Astrocyte of the spinal cord (primary cell): Measurements from ENCODE around the gene TBX10.

ENCODE experiments used
- DNase-seq: peaks from one replicate; pipeline ENCODE4 v3.0.0; 2011; ENCODE audit warnings: low read depth, low spot score
- H3K4me3 ChIP-seq: 2 replicates; pipeline ENCODE4 v1.5.1; 2011; ENCODE audit warnings: low read depth, mild to moderate bottlenecking, low read length, moderate library complexity
- CTCF ChIP-seq: IDR thresholded peaks from 2 replicates; pipeline ENCODE4 v1.5.1; 2012; ENCODE audit warnings: low read depth, mild to moderate bottlenecking, low read length, inconsistent platforms
- in situ Hi-C: cut with HindIII; loops from 2 replicates; pipeline ENCODE4 v1.10.0; 2017; ENCODE audit warnings: low sequenced_read_pairs

Gene TBX10

GRCh38 chr11:67609316-67609715 is 30.2 kb downstream of the TBX10 start:
- in situ Hi-C loops = no loop called here
- no peak for DNase-seq
- no peak for TF ChIP-seq CTCF
- no peak overlapping the region for H3K4me3 ChIP-seq

- in situ Hi-C loops = no loop called here
- H3K4me3 ChIP-seq = no peak overlapping the region
- DNase-seq = no peak
- no peak for TF ChIP-seq CTCF
These were observed 31.1 kb downstream of the TBX10 start for GRCh38 chr11:67608486-67608885.

- DNase-seq = no peak
- peak overlapping the region; percentile 97 for H3K4me3 ChIP-seq
- in situ Hi-C loops = no loop called here
- no peak for TF ChIP-seq CTCF
These were observed 32.1 kb downstream of the TBX10 start for GRCh38 chr11:67607507-67607906.

DNA sequence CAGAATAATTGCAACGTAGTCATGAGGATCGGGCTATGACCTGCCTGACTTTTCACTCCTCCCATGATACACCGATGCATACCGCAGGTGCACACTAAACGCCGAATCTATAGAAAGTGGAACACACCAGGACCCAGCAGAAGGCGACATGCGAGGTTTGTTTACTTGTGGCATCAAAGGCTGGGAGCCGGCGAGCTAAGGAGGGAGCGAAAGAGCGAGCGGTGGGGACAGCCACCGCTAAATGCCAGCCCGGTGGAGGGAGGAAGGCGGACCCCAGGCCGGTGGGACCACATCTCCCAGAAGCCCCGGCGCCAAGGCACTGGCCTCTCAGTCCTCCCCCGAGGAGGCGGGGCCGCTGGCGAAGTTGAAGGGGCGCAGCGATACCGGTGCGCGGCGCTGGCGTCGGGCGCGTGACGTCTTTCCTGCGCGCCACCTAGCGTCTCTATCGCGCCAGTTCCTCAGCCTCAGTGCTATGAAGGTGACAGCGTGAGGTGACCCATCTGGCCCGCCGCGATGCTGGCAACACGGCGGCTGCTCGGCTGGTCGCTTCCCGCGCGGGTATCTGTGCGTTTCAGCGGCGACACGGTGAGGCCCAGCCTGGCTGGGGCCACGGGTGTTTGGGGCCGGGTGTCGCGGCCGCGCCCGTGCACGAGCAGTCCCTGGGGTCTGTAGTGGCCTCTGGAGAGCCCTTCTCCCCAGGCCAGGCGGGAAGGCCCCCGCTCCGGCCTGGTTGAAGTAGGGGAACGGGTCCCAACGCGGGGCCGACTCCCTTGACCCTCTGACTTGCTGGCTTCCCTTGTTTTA is 32.9 kb downstream of the TBX10 start, which contains the start of gene NDUFV1:
TSS of gene NDUFV1 (plus strand) at position 445 of the 804 bp plus-strand sequence. CDS start at position 514, 69 bp downstream.
- TF ChIP-seq CTCF = peak; percentile 48
- in situ Hi-C loops = no loop called here
- peak within 1 kb of the TSS; percentile 97 for H3K4me3 ChIP-seq
- DNase-seq = peak; percentile 91

DNA sequence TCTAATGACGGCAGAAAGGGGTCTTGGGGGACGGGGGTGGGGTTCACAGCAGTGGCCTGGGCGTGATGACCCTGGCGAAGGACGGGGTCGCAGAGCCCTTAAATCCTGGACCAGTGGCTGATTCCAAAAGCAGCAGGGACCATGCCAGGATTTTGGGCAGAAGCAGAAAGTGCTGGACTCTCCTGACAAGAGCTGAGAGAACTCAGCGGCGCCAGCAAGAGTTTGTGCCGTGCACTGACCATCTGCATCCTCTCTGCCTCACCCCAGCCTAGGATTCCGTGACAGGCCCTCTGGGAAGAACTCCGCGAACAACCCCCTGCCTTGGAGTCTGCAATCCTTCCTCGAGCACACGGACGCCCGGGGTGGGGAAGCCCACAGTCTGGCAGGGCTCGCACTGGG is 33.5 kb downstream of the TBX10 start:
- no peak for TF ChIP-seq CTCF
- peak overlapping the region; percentile 97 for H3K4me3 ChIP-seq
- in situ Hi-C loops = no loop called here
- no peak for DNase-seq

DNA sequence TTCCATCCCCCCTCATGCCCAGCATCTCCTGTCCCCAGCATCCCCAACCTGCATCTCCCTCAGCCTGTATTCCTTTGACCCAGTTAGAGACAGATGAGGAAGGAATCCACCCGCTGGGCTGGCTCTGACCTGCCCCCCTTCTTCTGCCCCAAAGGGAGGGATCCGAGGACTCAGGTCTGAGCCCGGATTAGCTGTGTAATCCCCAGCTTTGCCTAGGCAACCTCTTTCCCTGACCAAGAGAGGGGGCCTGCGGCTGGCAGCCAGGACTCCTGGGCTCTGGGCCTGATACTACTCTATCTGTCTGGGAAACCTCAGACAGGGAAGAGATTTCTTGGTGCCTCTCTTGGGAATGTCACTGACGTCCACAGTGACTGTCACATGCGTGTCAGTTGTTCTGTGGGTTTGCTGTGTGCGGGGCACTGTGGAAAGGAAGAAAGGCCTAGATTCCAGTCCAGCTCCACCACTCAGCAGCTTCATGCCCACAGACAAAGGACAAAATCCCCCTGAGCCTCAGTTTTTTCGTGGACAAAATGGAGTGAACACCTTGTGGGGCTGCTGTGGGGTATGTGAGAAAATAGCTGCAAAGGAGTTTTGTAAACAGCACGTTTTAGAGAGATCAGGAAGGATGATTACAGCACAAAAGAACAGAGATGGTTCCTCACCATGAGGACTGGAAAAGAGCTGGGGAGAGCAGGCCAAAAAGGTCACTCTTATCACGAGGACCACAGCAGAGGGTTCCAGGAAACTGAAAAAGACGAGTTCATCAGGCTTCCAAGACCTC is 34.1 kb downstream of the TBX10 start:
- in situ Hi-C loops = no loop called here
- no peak for DNase-seq
- H3K4me3 ChIP-seq = no peak overlapping the region
- no peak for TF ChIP-seq CTCF
